DND-41 (cell line): ENCODE measurements around the gene MMD2.

Experiments
- EZH2 ChIP-seq: IDR thresholded peaks from 3 replicates; pipeline ENCODE4 v1.6.1; 2012; ENCODE audit warnings: borderline replicate concordance, low read depth, mild to moderate bottlenecking, moderate library complexity, low read length, inconsistent platforms; ENCODE audit not compliant: severe bottlenecking
- TF ChIP-seq, protein P1 (sequence below): IDR thresholded peaks from 2 replicates; pipeline ENCODE4 v1.5.1; 2012; ENCODE audit warnings: borderline replicate concordance, low read length, moderate library complexity, mild to moderate bottlenecking; ENCODE audit not compliant: poor library complexity, severe bottlenecking; ENCODE audit errors: extremely low read depth

DNA sequence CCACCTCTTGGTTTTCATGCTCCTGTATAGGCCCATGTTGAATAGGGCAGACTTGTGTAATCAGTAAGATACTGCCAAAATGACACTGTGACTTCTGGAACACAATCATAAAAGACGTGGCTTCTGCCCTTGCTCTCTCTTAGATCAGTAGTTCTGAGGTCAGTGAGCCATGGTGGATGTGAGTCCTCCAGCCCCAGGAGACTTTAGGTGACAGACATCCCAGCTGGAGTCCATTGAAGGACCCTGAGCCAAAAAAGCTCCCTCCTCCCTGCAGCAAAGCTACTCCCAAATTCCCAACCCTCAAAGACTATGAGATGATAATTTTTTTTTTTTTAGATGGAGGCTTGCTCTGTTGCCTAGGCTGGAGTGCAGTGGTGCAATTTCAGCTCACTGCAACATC lies 72.3 kb downstream of the MMD2 start:
- TF ChIP-seq, protein P1, sequence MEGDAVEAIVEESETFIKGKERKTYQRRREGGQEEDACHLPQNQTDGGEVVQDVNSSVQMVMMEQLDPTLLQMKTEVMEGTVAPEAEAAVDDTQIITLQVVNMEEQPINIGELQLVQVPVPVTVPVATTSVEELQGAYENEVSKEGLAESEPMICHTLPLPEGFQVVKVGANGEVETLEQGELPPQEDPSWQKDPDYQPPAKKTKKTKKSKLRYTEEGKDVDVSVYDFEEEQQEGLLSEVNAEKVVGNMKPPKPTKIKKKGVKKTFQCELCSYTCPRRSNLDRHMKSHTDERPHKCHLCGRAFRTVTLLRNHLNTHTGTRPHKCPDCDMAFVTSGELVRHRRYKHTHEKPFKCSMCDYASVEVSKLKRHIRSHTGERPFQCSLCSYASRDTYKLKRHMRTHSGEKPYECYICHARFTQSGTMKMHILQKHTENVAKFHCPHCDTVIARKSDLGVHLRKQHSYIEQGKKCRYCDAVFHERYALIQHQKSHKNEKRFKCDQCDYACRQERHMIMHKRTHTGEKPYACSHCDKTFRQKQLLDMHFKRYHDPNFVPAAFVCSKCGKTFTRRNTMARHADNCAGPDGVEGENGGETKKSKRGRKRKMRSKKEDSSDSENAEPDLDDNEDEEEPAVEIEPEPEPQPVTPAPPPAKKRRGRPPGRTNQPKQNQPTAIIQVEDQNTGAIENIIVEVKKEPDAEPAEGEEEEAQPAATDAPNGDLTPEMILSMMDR, result no peak
- TF ChIP-seq EZH2, result no peak
